Natural killer cell (primary cell): ENCODE results near the gene PKIG. TPM values are rescaled to one million over a fixed set of nuclear protein-coding genes. Genes with fewer than 3 reads are reported as not detected.

Experiments
- ATAC-seq, 3 donors: fragments of 150-1000 bp in 2 of 3; fragments of 200-7000 bp in 1 of 3; cut with Tn5 transposase; 1 replicate in 1 of 3; 2 replicates in 2 of 3; pipeline ENCODE4 v1.10.0; 2021; ENCODE audit warnings: mild to moderate bottlenecking in 2 of 3, moderate library complexity in 2 of 3
- DNase-seq, 2 donors: peaks; one replicate each; pipeline versions ENCODE4 v3.0.0 to v3.0.0-alpha.2; 2013 to 2021; ENCODE audit warnings: mixed read lengths in 1 of 2
- H3K27ac ChIP-seq: one replicate; pipeline ENCODE4 v1.5.1; 2013; ENCODE audit warnings: mild to moderate bottlenecking, low read length
- H3K27me3 ChIP-seq: one replicate; pipeline ENCODE4 v1.6.1; 2013; ENCODE audit warnings: low read length; ENCODE audit not compliant: control insufficient read depth, insufficient read depth
- H3K36me3 ChIP-seq: one replicate; pipeline ENCODE4 v1.6.1; 2013; ENCODE audit warnings: low read length; ENCODE audit not compliant: control insufficient read depth, insufficient read depth
- H3K4me1 ChIP-seq: one replicate; pipeline ENCODE4 v1.6.1; 2013; ENCODE audit warnings: low read length; ENCODE audit not compliant: control insufficient read depth, insufficient read depth
- H3K4me3 ChIP-seq: one replicate; pipeline ENCODE4 v1.5.1; 2013; ENCODE audit warnings: low read length
- H3K9me3 ChIP-seq: one replicate; pipeline ENCODE4 v1.6.1; 2013; ENCODE audit warnings: low read length; ENCODE audit not compliant: control insufficient read depth, insufficient read depth
- H3K27ac Mint-ChIP-seq, 2 donors: one replicate each; pipeline ENCODE4 v1.8.0; 2022; ENCODE audit warnings: mild to moderate bottlenecking in 2 of 2, mixed read lengths in 2 of 2, moderate library complexity in 1 of 2
- H3K27me3 Mint-ChIP-seq, 2 donors: one replicate each; pipeline ENCODE4 v1.8.0; 2022; ENCODE audit warnings: low read depth in 2 of 2, mixed read lengths in 2 of 2
- H3K36me3 Mint-ChIP-seq: one replicate; pipeline ENCODE4 v1.8.0; 2022; ENCODE audit warnings: mixed read lengths
- H3K4me1 Mint-ChIP-seq, 2 donors: one replicate each; pipeline ENCODE4 v1.8.0; 2022; ENCODE audit warnings: mixed read lengths in 2 of 2
- H3K4me3 Mint-ChIP-seq: one replicate; pipeline ENCODE4 v1.8.0; 2022; ENCODE audit warnings: mild to moderate bottlenecking, moderate library complexity, mixed read lengths
- H3K9me3 Mint-ChIP-seq, 2 donors: one replicate each; pipeline ENCODE4 v1.8.0; 2022; ENCODE audit warnings: mixed read lengths in 2 of 2
- WGBS: methylation state at CpG from one replicate; pipeline ENCODE4 v1.1.7; 2013; ENCODE audit warnings: missing lambda C conversion rate; ENCODE audit not compliant: insufficient coverage; 5-methylcytosine and 5-hydroxymethylcytosine counted together
- intact Hi-C: fragments of 100-400 bp; cut with micrococcal nuclease; formaldehyde crosslinking; loops from one replicate; pipeline ENCODE4 v1.14.2; 2022
- total RNA-seq, 4 donors: library from RNA; stranded (reverse); fragments of 120-200 nt in 1 of 4; gene quantifications; one replicate each; pipeline versions ENCODE4 v1.2.3 to v1.2.4, GENCODE V29; 2013 to 2022
- TF ChIP-seq, protein P1 (sequence below): fragments of 200-600 bp; IDR thresholded peaks from one replicate; pipeline ENCODE4 v1.8.0; 2022; ENCODE audit warnings: antibody characterized with exemption

Gene PKIG
- total RNA-seq, 3 donors from 2014 or later (not counting 1 experiment from before 2014, with no cell fraction given): 0.82 to 1.5 (median 1.5) TPM

DNA sequence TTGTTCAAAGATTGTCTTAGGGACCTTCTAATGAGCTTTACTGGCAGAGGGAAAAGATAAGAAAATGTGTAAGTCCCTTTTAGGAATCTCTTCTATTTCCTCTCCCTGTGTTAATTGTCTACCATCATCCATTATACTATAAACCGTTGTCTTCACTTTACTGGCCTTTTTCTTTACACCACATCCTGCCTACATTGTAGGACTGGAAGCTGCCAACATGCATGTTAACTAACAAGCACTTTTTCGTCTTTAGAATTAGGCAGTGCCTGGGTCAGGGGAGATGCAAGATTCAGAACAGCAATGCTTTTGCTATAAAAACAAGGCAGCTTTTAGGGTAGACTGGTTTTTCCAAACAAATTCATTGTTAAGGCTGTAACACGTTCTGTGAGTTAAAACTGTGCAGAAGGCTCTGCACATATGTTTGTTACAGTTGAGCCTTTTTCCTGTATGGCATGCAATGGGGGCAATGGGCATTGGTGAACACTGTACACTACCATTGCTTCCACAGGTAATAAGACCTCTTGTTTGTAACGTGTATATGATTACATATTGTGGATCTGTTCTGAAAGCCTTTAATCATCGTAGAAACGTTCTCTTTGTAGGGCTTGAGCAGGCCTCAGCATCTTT is 10.9 kb upstream of the PKIG start:
- Histone ChIP-seq H3K36me3 (no peaks in the 10 kb centered on the region), H3K4me3 (no peak overlapping the region), H3K27me3 (no peaks in the 10 kb centered on the region), H3K9me3 (no peaks in the 10 kb centered on the region), H3K4me1 (peaks cover 3% of the 10 kb centered on the region), H3K27ac (no peak overlapping the region)
- Mint-ChIP-seq H3K9me3 (no peaks in the 10 kb centered on the region), H3K4me1 (peaks cover 8 to 12% of the 10 kb centered on the region in 2 donors), H3K27ac (peak overlapping the region in 1 of 2 donors; percentile 11), H3K36me3 (no peaks in the 10 kb centered on the region), H3K27me3 (no peaks in the 10 kb centered on the region), H3K4me3 (no peak overlapping the region)
- WGBS: 49% methylated on average over 6 of the region's 6 CpGs
- TF ChIP-seq, protein P1, sequence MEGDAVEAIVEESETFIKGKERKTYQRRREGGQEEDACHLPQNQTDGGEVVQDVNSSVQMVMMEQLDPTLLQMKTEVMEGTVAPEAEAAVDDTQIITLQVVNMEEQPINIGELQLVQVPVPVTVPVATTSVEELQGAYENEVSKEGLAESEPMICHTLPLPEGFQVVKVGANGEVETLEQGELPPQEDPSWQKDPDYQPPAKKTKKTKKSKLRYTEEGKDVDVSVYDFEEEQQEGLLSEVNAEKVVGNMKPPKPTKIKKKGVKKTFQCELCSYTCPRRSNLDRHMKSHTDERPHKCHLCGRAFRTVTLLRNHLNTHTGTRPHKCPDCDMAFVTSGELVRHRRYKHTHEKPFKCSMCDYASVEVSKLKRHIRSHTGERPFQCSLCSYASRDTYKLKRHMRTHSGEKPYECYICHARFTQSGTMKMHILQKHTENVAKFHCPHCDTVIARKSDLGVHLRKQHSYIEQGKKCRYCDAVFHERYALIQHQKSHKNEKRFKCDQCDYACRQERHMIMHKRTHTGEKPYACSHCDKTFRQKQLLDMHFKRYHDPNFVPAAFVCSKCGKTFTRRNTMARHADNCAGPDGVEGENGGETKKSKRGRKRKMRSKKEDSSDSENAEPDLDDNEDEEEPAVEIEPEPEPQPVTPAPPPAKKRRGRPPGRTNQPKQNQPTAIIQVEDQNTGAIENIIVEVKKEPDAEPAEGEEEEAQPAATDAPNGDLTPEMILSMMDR: no peak
- intact Hi-C loops: no loop called here
- ATAC-seq: peak; percentile 31 to 67 (median 48)
- DNase-seq: peak in 1 of 2 donors; percentile 20

DNA sequence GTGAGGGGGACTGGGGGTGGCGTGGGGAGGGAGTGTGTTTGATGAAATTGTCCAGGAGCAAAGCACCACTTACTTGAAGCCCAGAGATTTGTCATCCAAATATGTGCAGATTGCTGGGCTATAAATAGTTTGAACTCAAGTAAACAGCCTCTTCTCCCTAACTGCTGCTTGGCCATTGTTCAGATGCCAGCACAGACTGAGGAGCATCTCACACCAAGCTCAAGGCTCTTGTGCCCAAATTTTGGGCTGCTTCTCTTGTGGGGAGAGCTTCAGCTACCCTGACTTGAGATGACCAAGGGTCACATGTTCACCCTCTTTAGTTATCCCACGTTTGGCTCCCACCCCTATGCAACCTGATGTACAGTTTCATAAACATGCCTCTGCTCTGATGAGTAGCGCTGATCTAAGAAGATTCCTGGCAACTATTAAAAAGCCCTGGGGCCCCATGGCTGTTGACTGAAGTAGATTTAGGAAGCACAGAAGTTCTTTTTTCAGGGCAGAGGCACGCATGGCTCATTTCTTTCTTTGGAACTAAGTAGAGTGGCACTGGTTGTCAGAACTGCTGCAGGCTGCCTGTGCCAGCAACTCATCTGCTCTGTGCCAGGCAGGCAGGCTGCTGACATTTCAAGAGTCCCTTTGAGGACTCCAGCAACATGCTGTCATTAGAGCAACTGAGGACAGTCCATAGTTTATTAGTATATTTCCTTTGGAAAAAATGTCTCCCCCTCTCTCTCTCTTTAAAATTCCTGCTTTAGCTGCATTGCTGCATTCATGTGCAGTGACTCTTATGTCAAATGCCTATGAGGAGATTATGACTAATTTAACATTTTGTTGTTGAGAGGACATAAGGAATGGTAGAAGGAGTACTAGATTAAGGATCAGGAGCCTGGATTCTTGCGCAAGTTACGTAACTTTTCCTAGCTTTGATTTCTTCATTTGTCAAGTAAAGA is 9.6 kb upstream of the PKIG start:
- TF ChIP-seq, protein P1: no peak
- H3K4me3 ChIP-seq: no peak overlapping the region
- H3K4me3 Mint-ChIP-seq: no peak overlapping the region
- intact Hi-C loops: no loop called here
- no peak overlapping the region for H3K27ac Mint-ChIP-seq
- H3K9me3 ChIP-seq: no peaks in the 10 kb centered on the region
- peaks cover 17% of the 10 kb centered on the region for H3K4me1 ChIP-seq
- H3K27ac ChIP-seq: no peak overlapping the region
- H3K36me3 ChIP-seq: no peaks in the 10 kb centered on the region
- no peaks in the 10 kb centered on the region for H3K27me3 Mint-ChIP-seq
- H3K4me1 Mint-ChIP-seq: peaks cover 15 to 20% of the 10 kb centered on the region in 2 donors
- WGBS: 72% methylated on average over 6 of the region's 6 CpGs
- DNase-seq: no peak
- no peaks in the 10 kb centered on the region for H3K36me3 Mint-ChIP-seq
- H3K27me3 ChIP-seq: no peaks in the 10 kb centered on the region
- no peak for ATAC-seq
- H3K9me3 Mint-ChIP-seq: no peaks in the 10 kb centered on the region

DNA sequence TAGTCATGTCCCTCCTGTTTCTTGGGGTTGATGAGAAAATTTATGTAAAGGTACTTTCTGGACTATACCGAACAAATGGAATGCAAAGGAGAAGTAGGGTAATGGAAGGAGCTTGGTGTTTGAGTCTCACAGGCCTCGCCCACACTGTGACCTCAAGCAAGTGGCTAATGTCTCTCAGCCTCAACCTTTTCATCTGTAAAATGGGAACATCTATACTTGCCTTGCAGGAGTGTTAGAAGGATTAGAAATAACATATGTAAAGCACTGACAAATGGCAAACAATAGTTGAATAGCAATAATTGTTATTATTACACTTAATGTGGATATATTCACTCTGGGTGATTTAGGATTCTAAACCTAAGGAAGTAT is 8.9 kb upstream of the PKIG start:
- no peak for DNase-seq
- TF ChIP-seq, protein P1: no peak
- no peaks in the 10 kb centered on the region for H3K36me3 Mint-ChIP-seq
- H3K4me1 Mint-ChIP-seq: peaks cover 18 to 24% of the 10 kb centered on the region in 2 donors
- no peak for ATAC-seq
- peaks cover 18% of the 10 kb centered on the region for H3K4me1 ChIP-seq
- no peak overlapping the region for H3K27ac ChIP-seq
- no peaks in the 10 kb centered on the region for H3K27me3 Mint-ChIP-seq
- 79% methylated on average over 2 of the region's 2 CpGs for WGBS
- no peak overlapping the region for H3K4me3 ChIP-seq
- H3K27ac Mint-ChIP-seq: no peak overlapping the region
- H3K9me3 ChIP-seq: no peaks in the 10 kb centered on the region
- H3K27me3 ChIP-seq: no peaks in the 10 kb centered on the region
- H3K36me3 ChIP-seq: no peaks in the 10 kb centered on the region
- intact Hi-C loops: no loop called here
- no peaks in the 10 kb centered on the region for H3K9me3 Mint-ChIP-seq
- no peak overlapping the region for H3K4me3 Mint-ChIP-seq
